Natural killer cell (primary cell): ENCODE results near the gene OR1A2. TPM values are rescaled to one million over a fixed set of nuclear protein-coding genes. Genes with fewer than 3 reads are reported as not detected.
"Not testable (repeated sequence)": the region's sequence is repeated elsewhere in the genome, so short reads cannot be mapped to it uniquely, and the experiment has no call there.

Source experiments
- ATAC-seq, 3 donors: fragments of 150-1000 bp in 2 of 3; fragments of 200-7000 bp in 1 of 3; cut with Tn5 transposase; 1 replicate in 1 of 3; 2 replicates in 2 of 3; pipeline ENCODE4 v1.10.0; 2021; ENCODE audit warnings: mild to moderate bottlenecking in 2 of 3, moderate library complexity in 2 of 3
- DNase-seq, 2 donors: peaks; one replicate each; pipeline versions ENCODE4 v3.0.0 to v3.0.0-alpha.2; 2013 to 2021; ENCODE audit warnings: mixed read lengths in 1 of 2
- H3K27ac ChIP-seq: one replicate; pipeline ENCODE4 v1.5.1; 2013; ENCODE audit warnings: mild to moderate bottlenecking, low read length
- H3K27me3 ChIP-seq: one replicate; pipeline ENCODE4 v1.6.1; 2013; ENCODE audit warnings: low read length; ENCODE audit not compliant: control insufficient read depth, insufficient read depth
- H3K36me3 ChIP-seq: one replicate; pipeline ENCODE4 v1.6.1; 2013; ENCODE audit warnings: low read length; ENCODE audit not compliant: control insufficient read depth, insufficient read depth
- H3K4me1 ChIP-seq: one replicate; pipeline ENCODE4 v1.6.1; 2013; ENCODE audit warnings: low read length; ENCODE audit not compliant: control insufficient read depth, insufficient read depth
- H3K4me3 ChIP-seq: one replicate; pipeline ENCODE4 v1.5.1; 2013; ENCODE audit warnings: low read length
- H3K9me3 ChIP-seq: one replicate; pipeline ENCODE4 v1.6.1; 2013; ENCODE audit warnings: low read length; ENCODE audit not compliant: control insufficient read depth, insufficient read depth
- H3K27ac Mint-ChIP-seq, 2 donors: one replicate each; pipeline ENCODE4 v1.8.0; 2022; ENCODE audit warnings: mild to moderate bottlenecking in 2 of 2, mixed read lengths in 2 of 2, moderate library complexity in 1 of 2
- H3K27me3 Mint-ChIP-seq, 2 donors: one replicate each; pipeline ENCODE4 v1.8.0; 2022; ENCODE audit warnings: low read depth in 2 of 2, mixed read lengths in 2 of 2
- H3K36me3 Mint-ChIP-seq: one replicate; pipeline ENCODE4 v1.8.0; 2022; ENCODE audit warnings: mixed read lengths
- H3K4me1 Mint-ChIP-seq, 2 donors: one replicate each; pipeline ENCODE4 v1.8.0; 2022; ENCODE audit warnings: mixed read lengths in 2 of 2
- H3K4me3 Mint-ChIP-seq: one replicate; pipeline ENCODE4 v1.8.0; 2022; ENCODE audit warnings: mild to moderate bottlenecking, moderate library complexity, mixed read lengths
- H3K9me3 Mint-ChIP-seq, 2 donors: one replicate each; pipeline ENCODE4 v1.8.0; 2022; ENCODE audit warnings: mixed read lengths in 2 of 2
- CTCF ChIP-seq: fragments of 200-600 bp; IDR thresholded peaks from one replicate; pipeline ENCODE4 v1.8.0; 2022; ENCODE audit warnings: antibody characterized with exemption
- WGBS: methylation state at CpG from one replicate; pipeline ENCODE4 v1.1.7; 2013; ENCODE audit warnings: missing lambda C conversion rate; ENCODE audit not compliant: insufficient coverage; 5-methylcytosine and 5-hydroxymethylcytosine counted together
- intact Hi-C: fragments of 100-400 bp; cut with micrococcal nuclease; formaldehyde crosslinking; loops from one replicate; pipeline ENCODE4 v1.14.2; 2022
- total RNA-seq, 4 donors: library from RNA; stranded (reverse); fragments of 120-200 nt in 1 of 4; gene quantifications; one replicate each; pipeline versions ENCODE4 v1.2.3 to v1.2.4, GENCODE V29; 2013 to 2022

Gene OR1A2
- total RNA-seq, 3 donors from 2014 or later (not counting 1 experiment from before 2014, with no cell fraction given): not detected

GRCh38 chr17:3207367-3207766, 10.0 kb downstream of the OR1A2 start, which contains the start of gene OR1A1:
Gene OR1A1 (plus strand): TSS chr17:3207667. CDS start chr17:3215621, 7,954 bp downstream.
- Histone ChIP-seq H3K27ac (no peak within 1 kb of the TSS), H3K36me3 (no peaks in the 10 kb centered on the region), H3K4me3 (no peak within 1 kb of the TSS), H3K4me1 (no peaks in the 10 kb centered on the region), H3K27me3 (no peaks in the 10 kb centered on the region), H3K9me3 (peaks cover under 1% of the 10 kb centered on the region)
- TF ChIP-seq CTCF: no peak
- H3K27me3 Mint-ChIP-seq: peaks cover 8 to 12% of the 10 kb centered on the region in 2 donors
- ATAC-seq: no peak
- 90% methylated on average over 7 of the region's 7 CpGs for WGBS
- peaks cover 7% of the 10 kb centered on the region for H3K36me3 Mint-ChIP-seq
- no peak within 1 kb of the TSS for H3K27ac Mint-ChIP-seq
- no peak within 1 kb of the TSS for H3K4me3 Mint-ChIP-seq
- no peaks in the 10 kb centered on the region for H3K4me1 Mint-ChIP-seq
- intact Hi-C loops: no loop called here
- peaks cover 2 to 3% of the 10 kb centered on the region in 2 donors for H3K9me3 Mint-ChIP-seq
- no peak for DNase-seq

DNA sequence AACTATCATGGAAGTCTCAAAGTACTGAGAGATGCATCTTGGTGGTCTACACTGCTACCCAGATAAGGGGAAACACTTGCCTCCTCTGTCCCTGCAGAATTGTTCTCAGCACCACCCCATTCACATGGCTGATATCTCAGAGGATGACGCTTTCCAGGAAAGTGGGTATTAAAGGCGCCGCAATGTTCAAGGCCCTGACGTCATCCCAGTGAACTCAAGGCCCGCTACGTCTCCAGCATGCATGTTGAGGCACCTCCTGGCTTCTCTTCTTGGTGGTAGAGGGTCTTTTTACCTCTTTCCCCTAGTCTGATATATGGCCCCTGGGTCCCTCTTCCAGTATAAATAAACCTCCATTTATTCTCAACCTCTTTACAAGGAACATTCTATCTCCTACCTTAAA, 11.2 kb downstream of the OR1A2 start:
- intact Hi-C loops: no loop called here
- 97% methylated on average over 6 of the region's 6 CpGs for WGBS
- Mint-ChIP-seq H3K9me3 (no peaks in the 10 kb centered on the region), H3K4me3 (no peak overlapping the region), H3K36me3 (no peaks in the 10 kb centered on the region), H3K27me3 (peaks cover 10 to 12% of the 10 kb centered on the region in 2 donors), H3K27ac (no peak overlapping the region), H3K4me1 (no peaks in the 10 kb centered on the region)
- no peak for TF ChIP-seq CTCF
- ATAC-seq: no peak
- H3K27ac ChIP-seq: no peak overlapping the region
- H3K27me3 ChIP-seq: no peaks in the 10 kb centered on the region
- H3K36me3 ChIP-seq: no peaks in the 10 kb centered on the region
- H3K9me3 ChIP-seq: no peaks in the 10 kb centered on the region
- H3K4me3 ChIP-seq: no peak overlapping the region
- no peak for DNase-seq
- H3K4me1 ChIP-seq: no peaks in the 10 kb centered on the region

- TF ChIP-seq CTCF: no peak
- intact Hi-C loops: no loop called here
- no peak overlapping the region for H3K27ac ChIP-seq
- H3K27me3 ChIP-seq: no peaks in the 10 kb centered on the region
- WGBS: 60% methylated on average over 3 of the region's 3 CpGs
- H3K4me1 ChIP-seq: no peaks in the 10 kb centered on the region
- DNase-seq (no peak), ATAC-seq (no peak)
- Mint-ChIP-seq H3K9me3 (no peaks in the 10 kb centered on the region), H3K36me3 (no peaks in the 10 kb centered on the region), H3K27me3 (peaks cover 0 to 11% of the 10 kb centered on the region in 2 donors), H3K4me3 (no peak overlapping the region), H3K27ac (no peak overlapping the region), H3K4me1 (no peaks in the 10 kb centered on the region)
- no peaks in the 10 kb centered on the region for H3K36me3 ChIP-seq
- no peaks in the 10 kb centered on the region for H3K9me3 ChIP-seq
- no peak overlapping the region for H3K4me3 ChIP-seq
These were observed 15.7 kb downstream of the OR1A2 start for GRCh38 chr17:3213001-3213400.

GRCh38 chr17:3213587-3213986, 16.3 kb downstream of the OR1A2 start:
- intact Hi-C loops: no loop called here
- WGBS: 69% methylated on average over 6 of the region's 6 CpGs
- H3K4me1 ChIP-seq: no peaks in the 10 kb centered on the region
- DNase-seq: no peak
- Mint-ChIP-seq H3K9me3 (no peaks in the 10 kb centered on the region), H3K27ac (no peak overlapping the region), H3K4me3 (no peak overlapping the region), H3K27me3 (peaks cover 0 to 11% of the 10 kb centered on the region in 2 donors), H3K4me1 (no peaks in the 10 kb centered on the region), H3K36me3 (no peaks in the 10 kb centered on the region)
- no peaks in the 10 kb centered on the region for H3K36me3 ChIP-seq
- no peak overlapping the region for H3K27ac ChIP-seq
- H3K27me3 ChIP-seq: no peaks in the 10 kb centered on the region
- TF ChIP-seq CTCF: no peak
- H3K9me3 ChIP-seq: no peaks in the 10 kb centered on the region
- no peak overlapping the region for H3K4me3 ChIP-seq
- no peak for ATAC-seq

- H3K27me3 ChIP-seq, H3K4me3 Mint-ChIP-seq, ATAC-seq, H3K27ac Mint-ChIP-seq, H3K4me1 ChIP-seq, intact Hi-C loops, H3K36me3 ChIP-seq, H3K9me3 Mint-ChIP-seq, H3K27me3 Mint-ChIP-seq, H3K36me3 Mint-ChIP-seq, H3K4me3 ChIP-seq, H3K9me3 ChIP-seq, DNase-seq, H3K27ac ChIP-seq: not testable (repeated sequence)
- 88% methylated on average over 3 of the region's 3 CpGs for WGBS
- peaks cover 9 to 21% of the 10 kb centered on the region in 2 donors for H3K4me1 Mint-ChIP-seq
These were observed 22.7 kb downstream of the OR1A2 start for GRCh38 chr17:3219978-3220377.
